HG03521 (cell line): ENCODE results near the gene SERPINA4.

Experiments used
- ATAC-seq: cut with Tn5 transposase; IDR thresholded peaks from one replicate; pipeline ENCODE4 v1.9.1; 2021; ENCODE audit warnings: mild to moderate bottlenecking, moderate library complexity; ENCODE audit not compliant: unreplicated experiment

Gene SERPINA4

GRCh38 chr14:94560751-94561655 is at the start of gene SERPINA4:
Gene SERPINA4, plus strand, starts transcription at chr14:94561442. Its CDS starts 2,041 bp downstream, at chr14:94563483.
- no peak for ATAC-seq

- ATAC-seq: no peak
These were observed 46.9 kb upstream of the SERPINA4 start for GRCh38 chr14:94514351-94514750.

- no peak for ATAC-seq
These were observed 45.8 kb upstream of the SERPINA4 start for GRCh38 chr14:94515426-94515825.

DNA sequence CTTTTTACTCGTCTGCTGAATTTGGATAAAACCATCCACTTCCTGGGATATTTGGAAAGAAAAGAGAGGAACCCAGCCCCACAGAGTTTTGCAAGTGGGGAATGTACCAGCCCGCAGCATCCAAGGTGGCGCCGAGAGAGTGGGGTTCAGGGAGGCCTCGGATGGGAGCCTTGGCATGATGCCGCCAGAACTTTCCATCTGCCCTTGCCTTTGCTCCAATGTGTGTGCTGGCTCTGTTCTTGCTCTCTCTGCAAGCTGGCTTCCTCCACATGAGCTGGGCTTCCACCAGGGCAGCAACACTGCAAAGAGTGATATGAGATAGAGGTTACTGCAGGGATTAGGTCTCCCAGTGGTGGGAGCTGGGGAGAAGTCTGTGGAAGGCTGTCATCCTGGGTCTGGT is 45.4 kb upstream of the SERPINA4 start:
- no peak for ATAC-seq

- ATAC-seq: no peak
These were observed 44.0 kb upstream of the SERPINA4 start for GRCh38 chr14:94517248-94517640.

DNA sequence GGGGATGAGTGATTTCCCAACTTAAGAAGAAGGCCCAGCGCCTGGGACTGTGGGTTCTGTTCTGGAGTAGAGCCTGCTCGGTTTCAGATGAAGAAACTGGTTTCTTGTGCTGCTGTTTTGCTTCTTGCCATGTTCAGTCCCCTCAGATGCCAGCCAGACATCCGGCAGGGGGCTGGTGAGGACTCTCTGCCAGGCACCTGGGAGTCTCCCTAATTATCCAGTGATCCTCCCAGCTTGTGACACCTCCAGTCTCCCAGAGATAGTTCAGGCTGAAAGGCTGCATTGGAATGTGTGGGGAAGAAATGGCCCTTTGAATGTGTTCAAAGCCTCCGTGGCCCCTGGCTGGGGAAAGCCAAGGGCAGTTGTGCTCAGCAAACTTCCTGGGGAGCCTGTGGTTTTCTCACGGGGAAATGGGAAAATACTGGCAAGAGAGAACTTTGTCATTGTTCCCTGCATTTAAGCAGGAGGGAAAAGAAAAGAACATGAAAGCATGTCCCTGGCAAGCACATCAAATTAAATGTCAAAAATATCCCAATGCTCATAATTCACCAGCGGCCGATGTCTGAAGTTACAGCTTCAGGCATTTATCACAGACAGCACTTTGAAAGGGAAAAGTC is 43.5 kb upstream of the SERPINA4 start:
- ATAC-seq: no peak

GRCh38 chr14:94521375-94522114 is 39.7 kb upstream of the SERPINA4 start:
- no peak for ATAC-seq

- ATAC-seq: no peak
These were observed 39.0 kb upstream of the SERPINA4 start for GRCh38 chr14:94522115-94522724.

DNA sequence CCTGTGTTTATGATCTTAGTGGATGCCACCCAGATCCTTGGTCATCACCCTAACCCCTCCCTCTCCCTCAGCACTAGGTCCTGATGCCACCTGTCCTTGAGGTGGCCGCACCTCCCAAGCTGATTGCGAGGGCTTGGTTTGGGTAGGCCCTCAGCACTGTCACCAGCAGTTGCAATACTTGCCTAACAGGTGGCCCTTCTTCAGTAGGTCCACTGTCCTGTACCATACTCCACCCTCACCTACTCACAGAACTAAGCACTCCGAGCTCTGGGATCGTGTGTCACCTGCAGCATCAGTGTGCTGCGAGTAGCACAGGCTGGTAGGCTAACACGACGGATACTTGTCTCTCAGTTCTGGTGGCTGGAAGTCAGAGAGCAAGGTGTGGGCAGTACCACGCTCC is 38.0 kb upstream of the SERPINA4 start:
- no peak for ATAC-seq

GRCh38 chr14:94524093-94524492 is 37.1 kb upstream of the SERPINA4 start:
- no peak for ATAC-seq

DNA sequence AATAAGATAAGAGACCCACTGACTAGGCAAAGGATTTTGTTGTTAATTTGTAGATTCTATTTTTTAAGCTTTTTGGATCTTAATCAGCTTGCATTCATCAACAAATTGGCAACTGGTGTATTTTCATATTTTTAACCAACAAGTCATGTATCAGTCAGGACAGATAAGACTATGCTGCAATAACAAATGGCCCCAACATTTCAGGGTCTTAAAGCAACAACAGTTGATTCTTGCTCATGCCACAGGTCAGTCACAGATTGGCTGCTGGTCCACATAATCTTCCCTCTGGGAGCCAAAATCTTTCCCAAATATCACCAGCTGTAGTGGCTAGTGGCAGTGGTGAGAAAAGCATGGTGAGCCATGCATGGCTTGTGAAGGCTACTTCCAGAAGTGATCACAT is 30.1 kb upstream of the SERPINA4 start:
- no peak for ATAC-seq

GRCh38 chr14:94532447-94532846 is 28.8 kb upstream of the SERPINA4 start:
- ATAC-seq: no peak

GRCh38 chr14:94535506-94535905 is 25.7 kb upstream of the SERPINA4 start:
- no peak for ATAC-seq

- no peak for ATAC-seq
These were observed 24.4 kb upstream of the SERPINA4 start for GRCh38 chr14:94536836-94537235.

- ATAC-seq: no peak
These were observed 23.0 kb upstream of the SERPINA4 start for GRCh38 chr14:94538070-94538740.

DNA sequence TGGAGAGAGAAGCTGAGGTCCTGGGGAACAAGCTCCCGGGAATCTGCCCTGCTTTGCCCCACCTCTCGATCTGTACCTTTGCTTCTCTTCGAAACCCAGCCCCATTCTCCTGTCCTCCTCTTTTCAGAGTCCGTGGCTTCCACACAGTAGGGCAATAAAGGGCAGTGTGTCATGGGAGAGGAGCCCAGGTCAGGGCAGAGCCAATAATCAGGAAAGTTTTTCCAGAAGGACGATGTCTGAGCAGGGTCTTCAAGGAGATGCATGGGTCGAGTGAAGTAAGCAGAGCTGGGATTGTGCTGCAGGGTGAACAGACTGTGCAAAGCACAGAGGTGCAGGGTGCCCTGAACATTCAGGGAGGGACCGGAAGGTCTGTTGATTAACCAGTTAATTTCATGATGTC is 22.1 kb upstream of the SERPINA4 start:
- ATAC-seq: no peak

DNA sequence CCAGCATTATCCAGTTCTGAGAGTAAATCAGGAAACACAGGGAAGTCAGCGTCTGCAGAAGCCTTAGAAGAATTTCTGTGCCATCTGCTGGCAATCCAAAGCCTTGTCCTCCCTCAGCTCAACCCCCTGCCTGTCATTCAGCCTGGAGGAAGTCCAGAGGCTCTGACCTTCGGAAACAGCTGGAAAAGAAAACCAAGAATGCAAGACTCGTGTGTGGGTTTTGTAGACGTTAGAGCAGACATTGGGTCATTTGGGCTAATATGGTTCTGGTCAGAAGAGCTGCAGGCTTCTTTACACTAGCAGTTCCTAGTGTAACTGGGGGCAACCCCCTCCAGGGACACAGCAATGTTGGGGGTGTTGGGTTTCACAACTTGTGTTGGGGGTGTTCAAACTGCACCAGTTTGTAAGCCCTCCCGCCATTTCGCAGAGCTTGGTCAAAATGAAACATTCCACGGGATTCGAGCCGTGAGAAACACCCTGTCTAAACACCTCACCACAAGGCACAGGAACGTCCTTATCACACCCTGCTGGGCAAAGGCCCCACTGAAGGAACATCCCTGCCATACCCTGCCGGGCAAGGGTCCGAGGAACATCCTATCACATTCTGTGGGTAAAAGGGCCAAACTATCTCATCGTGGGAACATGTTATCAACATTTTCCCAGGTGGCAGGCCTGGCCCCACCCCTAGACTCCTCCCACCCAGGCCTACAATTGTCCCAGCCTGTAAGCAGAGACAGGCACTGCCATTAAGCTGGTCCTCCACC is 21.0 kb upstream of the SERPINA4 start:
- ATAC-seq: no peak

DNA sequence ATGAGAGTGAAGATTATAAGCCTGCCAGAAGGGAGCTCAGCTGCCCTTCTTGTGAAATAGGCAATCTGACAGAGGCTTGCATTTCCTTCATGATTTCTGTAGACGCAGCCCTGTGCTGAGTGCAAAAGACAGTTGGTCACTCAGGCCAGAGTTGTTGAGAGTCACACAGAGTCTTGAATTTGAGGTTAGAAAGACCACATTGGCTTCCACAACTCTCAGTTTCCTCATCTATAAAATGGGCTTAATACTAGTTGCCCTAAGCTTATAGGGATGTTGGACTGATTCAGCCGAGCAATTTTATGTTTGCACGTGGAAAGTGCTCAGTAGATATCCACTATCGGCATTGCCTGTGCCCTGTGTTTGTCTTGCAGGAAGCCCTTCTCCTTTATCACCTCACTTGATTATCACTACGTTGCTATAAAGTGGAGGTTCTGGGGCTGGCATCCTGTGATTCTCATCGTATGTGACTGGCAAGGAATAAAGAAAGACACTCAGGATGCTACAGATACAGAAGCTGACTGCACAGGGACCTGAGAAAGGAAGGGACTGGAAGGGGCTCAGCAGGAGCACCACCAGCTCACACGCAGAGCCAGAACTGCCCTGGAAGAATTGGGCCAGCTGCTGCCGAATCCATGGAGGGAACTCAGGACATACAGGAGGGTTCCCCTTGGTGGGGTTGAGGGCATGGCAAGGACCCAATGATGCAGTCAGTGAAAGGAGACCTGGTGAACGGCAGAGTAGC is 19.8 kb upstream of the SERPINA4 start:
- no peak for ATAC-seq

- ATAC-seq: no peak
These were observed 19.0 kb upstream of the SERPINA4 start for GRCh38 chr14:94542111-94542810.
